ENCODE measurements around the gene PCNX1. TPM values are rescaled to one million over a fixed set of nuclear protein-coding genes. Genes with fewer than 3 reads are reported as not detected.
"Not testable (repeated sequence)": the region's sequence is repeated elsewhere in the genome, so short reads cannot be mapped to it uniquely, and the experiment has no call there.

Gene PCNX1
- total RNA-seq, 1 experiment from 2014 or later: 44.8 TPM

GRCh38 chr14:70908935-70909641, 1.8 kb downstream of the PCNX1 start:
- DNase-seq (ENCODE audit: low spot score): no peak
- in situ Hi-C loops (cut with HindIII; ENCODE audit: low sequenced_read_pairs): no loop called here

GRCh38 chr14:70909733-70910614, 2.7 kb downstream of the PCNX1 start:
- DNase-seq (ENCODE audit: low spot score): no peak
- in situ Hi-C loops (cut with HindIII; ENCODE audit: low sequenced_read_pairs): no loop called here

- in situ Hi-C loops (cut with HindIII; ENCODE audit: low sequenced_read_pairs): no loop called here
- DNase-seq (ENCODE audit: low spot score): no peak
Measured at GRCh38 chr14:70915415-70915814, 8.2 kb downstream of the PCNX1 start.

- DNase-seq (ENCODE audit: low spot score): no peak
- in situ Hi-C loops (cut with HindIII; ENCODE audit: low sequenced_read_pairs): no loop called here
Measured at GRCh38 chr14:70916300-70916699, 9.0 kb downstream of the PCNX1 start.

- in situ Hi-C loops (cut with HindIII; ENCODE audit: low sequenced_read_pairs): no loop called here
- DNase-seq (ENCODE audit: low spot score): no peak
Measured at GRCh38 chr14:70916799-70917198, 9.5 kb downstream of the PCNX1 start.

- in situ Hi-C loops (cut with HindIII; ENCODE audit: low sequenced_read_pairs): no loop called here
- DNase-seq (ENCODE audit: low spot score): no peak
Measured at GRCh38 chr14:70917633-70918032, 10.4 kb downstream of the PCNX1 start.

- DNase-seq (ENCODE audit: low spot score): no peak
- in situ Hi-C loops (cut with HindIII; ENCODE audit: low sequenced_read_pairs): no loop called here
Measured at GRCh38 chr14:70919774-70920173, 12.5 kb downstream of the PCNX1 start.

- in situ Hi-C loops (cut with HindIII; ENCODE audit: low sequenced_read_pairs): no loop called here
- DNase-seq (ENCODE audit: low spot score): no peak
Measured at GRCh38 chr14:70920608-70921007, 13.3 kb downstream of the PCNX1 start.

- in situ Hi-C loops (cut with HindIII; ENCODE audit: low sequenced_read_pairs): no loop called here
- no peak for DNase-seq (ENCODE audit: low spot score)
Measured at GRCh38 chr14:70921669-70922068, 14.4 kb downstream of the PCNX1 start.

GRCh38 chr14:70924521-70924920, 17.3 kb downstream of the PCNX1 start:
- no peak for DNase-seq (ENCODE audit: low spot score)
- in situ Hi-C loops (cut with HindIII; ENCODE audit: low sequenced_read_pairs): no loop called here

- DNase-seq (ENCODE audit: low spot score): no peak
- in situ Hi-C loops (cut with HindIII; ENCODE audit: low sequenced_read_pairs): no loop called here
Measured at GRCh38 chr14:70926235-70926830, 19.1 kb downstream of the PCNX1 start.

GRCh38 chr14:70931008-70931407, 23.7 kb downstream of the PCNX1 start:
- DNase-seq (ENCODE audit: low spot score): no peak
- in situ Hi-C loops (cut with HindIII; ENCODE audit: low sequenced_read_pairs): no loop called here

- in situ Hi-C loops (cut with HindIII; ENCODE audit: low sequenced_read_pairs): no loop called here
- no peak for DNase-seq (ENCODE audit: low spot score)
Measured at GRCh38 chr14:70934084-70934483, 26.8 kb downstream of the PCNX1 start.

GRCh38 chr14:70934502-70935134, 27.4 kb downstream of the PCNX1 start:
- no peak for DNase-seq (ENCODE audit: low spot score)
- in situ Hi-C loops (cut with HindIII; ENCODE audit: low sequenced_read_pairs): no loop called here

- in situ Hi-C loops (cut with HindIII; ENCODE audit: low sequenced_read_pairs): no loop called here
- no peak for DNase-seq (ENCODE audit: low spot score)
Measured at GRCh38 chr14:70935135-70935534, 27.9 kb downstream of the PCNX1 start.

- in situ Hi-C loops (cut with HindIII; ENCODE audit: low sequenced_read_pairs); DNase-seq (ENCODE audit: low spot score): not testable (repeated sequence)
Measured at GRCh38 chr14:70939693-70940092, 32.4 kb downstream of the PCNX1 start.

- in situ Hi-C loops (cut with HindIII; ENCODE audit: low sequenced_read_pairs); DNase-seq (ENCODE audit: low spot score): not testable (repeated sequence)
Measured at GRCh38 chr14:70941637-70942341, 34.5 kb downstream of the PCNX1 start.

GRCh38 chr14:70942342-70942706, 35.1 kb downstream of the PCNX1 start:
- DNase-seq (ENCODE audit: low spot score): no peak
- in situ Hi-C loops (cut with HindIII; ENCODE audit: low sequenced_read_pairs): no loop called here

GRCh38 chr14:70942721-70943120, 35.5 kb downstream of the PCNX1 start:
- in situ Hi-C loops (cut with HindIII; ENCODE audit: low sequenced_read_pairs): not testable (repeated sequence)

More at GRCh38 chr14:70942721-70943120, 35.5 kb downstream of the PCNX1 start:
- DNase-seq (ENCODE audit: low spot score): not testable (repeated sequence)
